ENCODE results near the gene NPPA.
A peak's percentile ranks its signal among the peaks of the same experiment; 100 is the strongest.
"Not testable (repeated sequence)": the region's sequence is repeated elsewhere in the genome, so short reads cannot be mapped to it uniquely, and the experiment has no call there.

NPPA gene

GRCh38 chr1:11847667-11848372 lies at the start of gene NPPA:
TSS of gene NPPA (minus strand) at chr1:11847783. CDS start at chr1:11847684, 99 bp downstream.
- no peak for DNase-seq (ENCODE audit: low read depth)

GRCh38 chr1:11894501-11894900 lies 46.9 kb upstream of the NPPA start:
- DNase-seq (ENCODE audit: low read depth) = not testable (repeated sequence)

GRCh38 chr1:11893907-11894251 lies 46.3 kb upstream of the NPPA start:
- peak; percentile 63 for DNase-seq (ENCODE audit: low read depth)

GRCh38 chr1:11891433-11892186 lies 44.0 kb upstream of the NPPA start:
- no peak for DNase-seq (ENCODE audit: low read depth)

GRCh38 chr1:11888877-11889208 lies 41.3 kb upstream of the NPPA start:
- no peak for DNase-seq (ENCODE audit: low read depth)

- no peak for DNase-seq (ENCODE audit: low read depth)
Observed at GRCh38 chr1:11888206-11888876, 40.8 kb upstream of the NPPA start.

- DNase-seq (ENCODE audit: low read depth) = no peak
Observed at GRCh38 chr1:11887666-11888007, 40.1 kb upstream of the NPPA start.

- no peak for DNase-seq (ENCODE audit: low read depth)
Observed at GRCh38 chr1:11886986-11887665, 39.5 kb upstream of the NPPA start.

GRCh38 chr1:11885916-11886315 lies 38.3 kb upstream of the NPPA start:
- DNase-seq (ENCODE audit: low read depth) = no peak

- no peak for DNase-seq (ENCODE audit: low read depth)
Observed at GRCh38 chr1:11882814-11883538, 35.4 kb upstream of the NPPA start.

- DNase-seq (ENCODE audit: low read depth) = no peak
Observed at GRCh38 chr1:11881749-11882441, 34.3 kb upstream of the NPPA start.

- no peak for DNase-seq (ENCODE audit: low read depth)
Observed at GRCh38 chr1:11880911-11881748, 33.5 kb upstream of the NPPA start.

GRCh38 chr1:11880181-11880575 lies 32.6 kb upstream of the NPPA start:
- no peak for DNase-seq (ENCODE audit: low read depth)

GRCh38 chr1:11879311-11880180 lies 32.0 kb upstream of the NPPA start:
- DNase-seq (ENCODE audit: low read depth) = no peak

GRCh38 chr1:11878891-11879190 lies 31.3 kb upstream of the NPPA start:
- no peak for DNase-seq (ENCODE audit: low read depth)

GRCh38 chr1:11878081-11878890 lies 30.7 kb upstream of the NPPA start:
- no peak for DNase-seq (ENCODE audit: low read depth)

GRCh38 chr1:11877074-11877473 lies 29.5 kb upstream of the NPPA start:
- DNase-seq (ENCODE audit: low read depth) = no peak

- DNase-seq (ENCODE audit: low read depth) = no peak
Observed at GRCh38 chr1:11875094-11875493, 27.5 kb upstream of the NPPA start.

GRCh38 chr1:11874624-11875023 lies 27.0 kb upstream of the NPPA start:
- no peak for DNase-seq (ENCODE audit: low read depth)
